Coronary artery (tissue), 2 donors: ENCODE results near the gene FOSL1.

Source experiments
- DNase-seq: peaks from one replicate; pipeline ENCODE4 v3.0.0-alpha.2; 2017; ENCODE audit warnings: low spot score
- H3K27ac ChIP-seq, 2 donors: fragments of 200-600 bp; sonication (generic); one replicate each; pipeline ENCODE4 v1.5.1; 2016 to 2019
- H3K4me3 ChIP-seq: fragments of 200-600 bp; sonication (generic); 2 replicates; pipeline ENCODE4 v1.5.1; 2016; ENCODE audit warnings: mild to moderate bottlenecking, moderate library complexity
- TF ChIP-seq, protein P1 (sequence below): fragments of 200-600 bp; sonication (generic); IDR thresholded peaks from one replicate; pipeline ENCODE4 v1.5.1; 2019; ENCODE audit warnings: antibody characterized with exemption

Gene FOSL1

DNA sequence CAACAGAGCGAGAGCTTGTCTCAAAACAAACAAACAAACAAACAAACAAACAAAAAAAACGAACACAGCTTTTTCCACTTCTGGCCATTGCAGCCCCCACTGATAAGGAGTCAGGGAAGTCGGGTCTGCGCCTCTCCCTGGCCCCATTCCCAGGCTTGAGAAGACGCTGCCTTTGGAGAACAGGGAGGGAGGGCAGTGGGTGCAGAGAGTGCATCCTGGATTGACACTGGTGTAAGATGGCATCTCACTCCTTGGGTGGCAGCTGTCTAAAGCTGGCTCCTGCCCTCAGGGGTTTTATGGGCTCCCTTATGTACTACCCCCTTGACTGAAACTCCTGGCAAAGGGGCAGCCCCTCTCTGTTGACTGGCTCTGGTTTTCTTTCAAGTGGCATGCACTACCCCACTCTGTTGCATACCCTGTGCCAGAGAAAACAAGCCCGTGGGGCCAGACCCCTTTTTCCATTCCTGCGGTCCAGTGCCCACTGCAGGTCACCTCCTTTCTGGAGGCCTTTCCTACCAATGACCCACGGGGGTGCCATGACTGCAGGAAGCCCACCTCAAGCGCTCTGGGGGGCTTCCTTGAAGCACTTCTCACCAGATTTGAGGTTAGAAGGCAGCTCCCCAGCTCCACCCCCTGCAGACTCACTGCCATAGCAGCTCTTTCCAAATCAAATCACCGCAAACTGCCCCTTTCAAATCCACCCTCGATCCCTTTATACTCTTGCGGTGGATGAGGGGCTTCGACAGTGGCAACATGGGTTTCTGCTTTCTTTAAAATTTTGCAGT, 31.8 kb upstream of the FOSL1 start:
- TF ChIP-seq, protein P1, sequence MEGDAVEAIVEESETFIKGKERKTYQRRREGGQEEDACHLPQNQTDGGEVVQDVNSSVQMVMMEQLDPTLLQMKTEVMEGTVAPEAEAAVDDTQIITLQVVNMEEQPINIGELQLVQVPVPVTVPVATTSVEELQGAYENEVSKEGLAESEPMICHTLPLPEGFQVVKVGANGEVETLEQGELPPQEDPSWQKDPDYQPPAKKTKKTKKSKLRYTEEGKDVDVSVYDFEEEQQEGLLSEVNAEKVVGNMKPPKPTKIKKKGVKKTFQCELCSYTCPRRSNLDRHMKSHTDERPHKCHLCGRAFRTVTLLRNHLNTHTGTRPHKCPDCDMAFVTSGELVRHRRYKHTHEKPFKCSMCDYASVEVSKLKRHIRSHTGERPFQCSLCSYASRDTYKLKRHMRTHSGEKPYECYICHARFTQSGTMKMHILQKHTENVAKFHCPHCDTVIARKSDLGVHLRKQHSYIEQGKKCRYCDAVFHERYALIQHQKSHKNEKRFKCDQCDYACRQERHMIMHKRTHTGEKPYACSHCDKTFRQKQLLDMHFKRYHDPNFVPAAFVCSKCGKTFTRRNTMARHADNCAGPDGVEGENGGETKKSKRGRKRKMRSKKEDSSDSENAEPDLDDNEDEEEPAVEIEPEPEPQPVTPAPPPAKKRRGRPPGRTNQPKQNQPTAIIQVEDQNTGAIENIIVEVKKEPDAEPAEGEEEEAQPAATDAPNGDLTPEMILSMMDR: no peak
- DNase-seq: no peak
- H3K27ac ChIP-seq: no peak overlapping the region
- H3K4me3 ChIP-seq: no peak overlapping the region

DNA sequence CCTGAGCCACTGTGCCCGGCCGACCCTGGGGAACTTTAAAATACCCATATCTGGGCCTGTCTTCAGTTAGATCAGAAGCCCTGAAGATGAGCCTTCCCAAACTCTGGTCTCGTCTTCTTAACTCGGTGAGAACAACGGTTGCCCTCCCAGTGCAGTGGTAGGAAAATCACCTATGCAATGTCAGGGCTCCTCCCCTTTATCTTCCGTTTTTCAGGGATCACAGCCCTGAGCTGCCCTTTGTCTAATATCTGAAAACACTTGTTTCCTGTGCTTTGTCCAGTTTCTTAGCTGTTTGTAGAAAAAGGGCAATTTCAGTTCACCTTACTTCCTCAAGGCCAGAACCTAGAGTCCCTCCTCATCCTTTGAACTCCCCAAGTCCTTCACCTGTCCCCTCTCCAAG, 28.5 kb upstream of the FOSL1 start:
- TF ChIP-seq, protein P1: no peak
- Histone ChIP-seq H3K27ac (no peak overlapping the region), H3K4me3 (no peak overlapping the region)
- DNase-seq: no peak

DNA sequence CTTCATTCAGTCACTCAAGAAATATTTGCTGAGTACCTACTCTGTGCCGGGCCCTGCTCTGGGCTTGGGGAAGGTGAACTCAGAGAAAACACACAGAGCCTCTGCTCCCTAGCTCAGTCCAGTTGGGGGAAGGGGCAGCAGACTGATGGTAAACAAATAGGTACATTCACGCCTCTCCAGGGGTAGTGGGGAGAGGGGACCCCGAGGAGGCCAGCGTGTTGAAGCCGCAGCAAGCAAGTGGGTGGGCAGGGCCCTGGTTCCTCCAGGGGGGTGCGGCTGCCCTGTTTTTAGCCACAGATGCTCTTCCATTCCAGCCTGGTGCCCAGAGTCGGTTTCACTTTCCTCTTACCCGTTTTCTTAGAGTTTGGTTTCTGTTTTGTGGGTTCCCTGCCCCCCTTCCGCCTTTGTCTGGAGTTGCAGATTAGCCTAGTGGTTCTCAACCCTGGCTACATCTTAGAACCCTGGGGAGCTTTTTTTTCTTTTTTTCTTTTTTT, 27.8 kb upstream of the FOSL1 start:
- Histone ChIP-seq H3K27ac (peak overlapping the region in 1 of 2 donors; percentile 43), H3K4me3 (no peak overlapping the region)
- no peak for DNase-seq
- TF ChIP-seq, protein P1: no peak

DNA sequence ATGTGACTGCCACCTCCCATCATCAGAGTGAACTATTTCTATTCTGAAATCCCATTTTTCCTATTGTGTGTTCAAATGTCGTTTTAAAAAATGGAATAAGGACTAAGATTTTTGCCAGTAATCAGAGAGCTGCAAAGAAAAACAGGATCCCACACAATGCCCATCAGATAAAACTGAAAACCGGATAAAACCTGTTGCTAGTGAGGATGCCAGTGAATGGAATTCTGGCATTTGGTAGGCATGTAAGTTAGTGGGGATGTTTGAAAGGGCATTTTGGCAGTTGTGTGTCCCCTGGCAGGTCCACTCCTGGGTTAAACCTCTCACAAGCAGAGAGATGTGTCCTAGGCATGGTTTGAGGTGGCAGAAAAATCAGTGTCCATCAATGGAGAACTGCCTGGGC, 25.2 kb upstream of the FOSL1 start:
- H3K27ac ChIP-seq: no peak overlapping the region

DNA sequence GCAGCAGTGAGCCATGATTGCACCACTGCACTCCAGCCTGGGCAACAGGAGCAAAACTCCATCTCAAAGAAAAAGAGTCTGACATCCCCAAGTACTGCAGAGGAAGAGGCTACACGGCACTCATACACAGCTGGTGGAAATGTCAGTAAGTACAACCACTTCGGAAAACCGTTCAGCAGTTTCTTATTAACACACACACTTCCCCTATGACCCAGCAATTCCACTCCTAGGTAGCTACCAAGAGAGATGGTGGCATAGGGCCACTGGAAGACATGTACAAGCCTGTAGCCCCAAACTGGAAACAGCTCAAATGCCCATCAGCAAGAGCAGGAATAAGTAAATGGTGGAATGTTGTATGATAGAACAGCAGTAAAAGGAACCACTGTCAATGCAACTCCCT, 22.4 kb upstream of the FOSL1 start:
- no peak overlapping the region for H3K4me3 ChIP-seq
- no peak overlapping the region for H3K27ac ChIP-seq
- TF ChIP-seq, protein P1: no peak
- no peak for DNase-seq

More for the DNA sequence above, 25.2 kb upstream of the FOSL1 start:
- DNase-seq: no peak
- no peak overlapping the region for H3K4me3 ChIP-seq
- TF ChIP-seq, protein P1: no peak

DNA sequence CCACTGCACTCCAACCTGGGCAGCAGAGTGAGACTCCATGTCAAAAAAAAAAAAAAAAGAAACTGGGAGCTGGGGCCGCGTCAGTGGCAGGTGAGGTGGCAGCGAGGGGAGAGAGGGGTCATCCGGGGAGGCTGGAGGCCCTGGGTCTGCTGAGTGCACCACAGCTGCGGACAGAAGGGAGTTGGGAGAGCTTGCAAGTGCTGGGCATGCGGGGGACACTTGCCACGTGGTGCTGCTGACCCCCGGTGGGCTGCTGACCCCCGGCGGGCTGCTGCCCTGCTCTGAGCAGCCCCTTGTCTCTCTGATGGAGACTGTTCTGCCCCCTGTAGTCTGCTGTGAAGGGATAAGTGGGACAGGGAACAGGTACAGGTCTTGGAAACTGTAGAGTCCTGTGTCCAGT, 21.7 kb upstream of the FOSL1 start:
- TF ChIP-seq, protein P1: no peak
- Histone ChIP-seq H3K27ac (no peak overlapping the region), H3K4me3 (no peak overlapping the region)
- DNase-seq: no peak

DNA sequence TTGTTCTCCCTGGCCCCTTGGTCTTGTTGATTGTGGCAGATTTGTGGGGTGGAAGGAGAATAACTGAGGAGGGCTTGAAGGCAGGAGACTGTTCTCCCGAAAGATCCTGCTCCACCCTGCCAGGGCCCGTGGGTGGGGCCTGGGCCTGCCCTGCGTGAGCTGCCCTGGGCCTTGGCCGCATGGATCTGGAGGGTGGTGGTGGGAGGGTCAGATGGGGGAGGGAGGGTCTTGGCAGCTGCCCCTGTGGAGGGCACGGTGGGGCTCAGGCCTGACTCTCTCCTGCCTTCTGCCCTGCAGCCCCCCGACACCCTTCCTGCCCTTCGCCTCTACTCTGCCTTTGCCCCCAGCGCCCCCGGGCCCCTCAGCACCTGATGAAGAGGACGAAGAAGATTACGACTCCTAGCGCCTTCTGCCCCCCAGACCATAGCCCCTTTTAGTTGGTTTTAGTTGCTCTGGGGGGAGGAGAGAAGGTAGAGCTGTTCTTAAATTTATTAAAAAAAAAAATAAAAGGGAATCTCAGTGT, 20.9 kb upstream of the FOSL1 start:
- DNase-seq: no peak
- H3K27ac ChIP-seq: no peak overlapping the region
- peak overlapping the region; percentile 88 for H3K4me3 ChIP-seq

More for the DNA sequence above, 20.9 kb upstream of the FOSL1 start:
- TF ChIP-seq, protein P1: no peak
